Measurements from ENCODE around the gene RSF1.

GRCh38 chr11:77866336-77866735 is 45.8 kb upstream of the RSF1 start:
- no peak for TF ChIP-seq CTCF (IDR thresholded peaks at IDR 0.05)
- no peak for TF ChIP-seq POLR2A (IDR thresholded peaks at IDR 0.05)
